IMR-90 (cell line): ENCODE data around the gene WASL. TPM values are rescaled to one million over a fixed set of nuclear protein-coding genes. Genes with fewer than 3 reads are reported as not detected.

Experiments used
- ATAC-seq: fragments of 200-7000 bp; cut with Tn5 transposase; 2 replicates; pipeline ENCODE4 v1.9.1; 2020; ENCODE audit warnings: low read depth, mild to moderate bottlenecking, moderate library complexity
- BruUV-seq: library from RNA; stranded (reverse); fragments of 400-500 nt; replicated peaks from 2 replicates; lab custom pipeline; 2021; lab: Mats Ljungman, UMichigan
- CTCF ChIA-PET: fragments of 300-600 bp; formaldehyde crosslinking; extraction: SDS; loops from one replicate; lab custom pipeline; 2021; ENCODE audit warnings: antibody characterized with exemption; lab: Yijun Ruan, JAX
- POLR2A ChIA-PET: fragments of 300-600 bp; sonication (Branson Sonifier 250); formaldehyde crosslinking; loops from one replicate; lab custom pipeline; 2022; ENCODE audit warnings: antibody characterized with exemption; ENCODE audit not compliant: unreplicated experiment; lab: Charles Lee
- DNase-seq: peaks from one replicate; pipeline ENCODE4 v3.0.0; 2013
- H2AFZ ChIP-seq: replicated peaks from 2 replicates; pipeline ENCODE3; 2013; ENCODE audit warnings: low read length, mild to moderate bottlenecking; ENCODE audit not compliant: poor library complexity
- H2AK5ac ChIP-seq: 2 replicates; pipeline ENCODE4 v1.6.1; 2013; ENCODE audit warnings: low read depth, low read length, inconsistent platforms
- H2AK9ac ChIP-seq: replicated peaks from 2 replicates; pipeline ENCODE3; 2013; ENCODE audit warnings: mild to moderate bottlenecking, low read depth, low read length, moderate library complexity; ENCODE audit not compliant: poor library complexity
- H2BK120ac ChIP-seq: 2 replicates; pipeline ENCODE4 v1.6.1; 2013; ENCODE audit warnings: low read depth, low read length, inconsistent platforms
- H2BK15ac ChIP-seq: 3 replicates; pipeline ENCODE4 v1.6.1; 2013; ENCODE audit warnings: low read depth, low read length, inconsistent platforms
- H2BK20ac ChIP-seq: 2 replicates; pipeline ENCODE4 v1.6.1; 2013; ENCODE audit warnings: low read depth, mild to moderate bottlenecking, inconsistent platforms, low read length, moderate library complexity
- H2BK5ac ChIP-seq: 2 replicates; pipeline ENCODE4 v1.6.1; 2013; ENCODE audit warnings: mild to moderate bottlenecking, low read depth, low read length, inconsistent platforms; ENCODE audit not compliant: poor library complexity, severe bottlenecking
- H3K14ac ChIP-seq: replicated peaks from 2 replicates; pipeline ENCODE4 v1.6.1; 2013; ENCODE audit warnings: low read depth, low read length, inconsistent platforms
- H3K18ac ChIP-seq: 2 replicates; pipeline ENCODE4 v1.6.1; 2013; ENCODE audit warnings: low read depth, low read length, control low read depth
- H3K23ac ChIP-seq: 2 replicates; pipeline ENCODE4 v1.6.1; 2013; ENCODE audit warnings: low read depth, low read length, inconsistent platforms
- H3K27ac ChIP-seq: 2 replicates; pipeline ENCODE4 v1.5.1; 2013; ENCODE audit warnings: mild to moderate bottlenecking, control low read depth, low read length; ENCODE audit not compliant: insufficient read depth
- H3K27me3 ChIP-seq: 2 replicates; pipeline ENCODE4 v1.6.1; 2013; ENCODE audit warnings: low read length; ENCODE audit not compliant: control insufficient read depth, insufficient read depth
- H3K36me3 ChIP-seq: 2 replicates; pipeline ENCODE4 v1.6.1; 2013; ENCODE audit warnings: low read length, mixed read lengths; ENCODE audit not compliant: control insufficient read depth, insufficient read depth
- H3K4ac ChIP-seq: 2 replicates; pipeline ENCODE4 v1.6.1; 2013; ENCODE audit warnings: low read depth, low read length, inconsistent platforms
- H3K4me1 ChIP-seq: 2 replicates; pipeline ENCODE4 v1.6.1; 2013; ENCODE audit warnings: low read length, mixed read lengths; ENCODE audit not compliant: control insufficient read depth, insufficient read depth
- H3K4me2 ChIP-seq: 2 replicates; pipeline ENCODE4 v1.6.1; 2013; ENCODE audit warnings: low read depth, mild to moderate bottlenecking, control low read depth, low read length, moderate library complexity
- H3K4me3 ChIP-seq: 2 replicates; pipeline ENCODE4 v1.5.1; 2013; ENCODE audit warnings: low read depth, mild to moderate bottlenecking, control low read depth, low read length, moderate library complexity; ENCODE audit not compliant: insufficient read depth
- H3K56ac ChIP-seq: 2 replicates; pipeline ENCODE4 v1.6.1; 2013; ENCODE audit warnings: low read length, inconsistent platforms; ENCODE audit not compliant: insufficient read depth; ENCODE audit errors: extremely low read depth
- H3K79me1 ChIP-seq, 2 experiments: 2 replicates each; pipeline ENCODE4 v1.6.1; 2013; ENCODE audit warnings: low read length in 2 of 2, inconsistent platforms in 1 of 2, low read depth in 1 of 2
- H3K9ac ChIP-seq: 2 replicates; pipeline ENCODE4 v1.6.1; 2013; ENCODE audit warnings: low read depth, low read length, control low read depth
- H3K9me1 ChIP-seq: 2 replicates; pipeline ENCODE4 v1.6.1; 2013; ENCODE audit warnings: low read length, inconsistent platforms; ENCODE audit not compliant: insufficient read depth
- H3K9me3 ChIP-seq: 2 replicates; pipeline ENCODE4 v1.6.1; 2013; ENCODE audit warnings: low read length; ENCODE audit not compliant: control insufficient read depth, insufficient read depth
- H4K20me1 ChIP-seq: 2 replicates; pipeline ENCODE4 v1.6.1; 2013; ENCODE audit warnings: low read length, inconsistent platforms; ENCODE audit not compliant: insufficient read depth
- H4K5ac ChIP-seq: 2 replicates; pipeline ENCODE4 v1.6.1; 2013; ENCODE audit warnings: mild to moderate bottlenecking, low read depth, low read length, control low read depth
- H4K8ac ChIP-seq, 2 experiments: 2 replicates each; pipeline ENCODE4 v1.6.1; 2013; ENCODE audit warnings: low read depth in 2 of 2, low read length in 2 of 2, control low read depth in 1 of 2, inconsistent platforms in 1 of 2
- H4K91ac ChIP-seq: 2 replicates; pipeline ENCODE4 v1.6.1; 2013; ENCODE audit warnings: low read depth, low read length, inconsistent platforms; ENCODE audit not compliant: insufficient read depth
- BHLHE40 ChIP-seq: fragments of 150-350 bp; IDR thresholded peaks from 2 replicates; pipeline ENCODE4 v1.6.1; 2016; ENCODE audit warnings: mild to moderate bottlenecking, low read depth, low read length
- CHD1 ChIP-seq: IDR thresholded peaks from 2 replicates; pipeline ENCODE4 v1.6.1; 2012; ENCODE audit warnings: low read depth, low read length, improper control_type of control experiment
- MXI1 ChIP-seq: IDR thresholded peaks from 2 replicates; pipeline ENCODE4 v1.6.1; 2012; ENCODE audit warnings: low read depth, mild to moderate bottlenecking, low read length, moderate library complexity, borderline replicate concordance
- RFX5 ChIP-seq: IDR thresholded peaks from 2 replicates; pipeline ENCODE4 v1.8.0; 2012; ENCODE audit warnings: low read depth, mild to moderate bottlenecking, low read length, moderate library complexity
- WGBS, 2 experiments: methylation state at CpG; one replicate each; pipeline versions ENCODE4 v1.1.5 to v1.1.7; 2013; ENCODE audit warnings: missing lambda C conversion rate in 2 of 2; ENCODE audit not compliant: insufficient read length in 1 of 2; ENCODE audit errors: extremely low coverage in 2 of 2; 5-methylcytosine and 5-hydroxymethylcytosine counted together
- dilution Hi-C: fragments of 300-500 bp; cut with HindIII; formaldehyde crosslinking; loops from one replicate; pipeline ENCODE4 v1.14.3; 2018; ENCODE audit warnings: low sequenced_read_pairs; ENCODE audit not compliant: unreplicated experiment
- in situ Hi-C: fragments of 300-500 bp; cut with MboI; formaldehyde crosslinking; loops from 3 replicates; pipeline ENCODE4 v1.14.3; 2019; ENCODE audit warnings: low sequenced_read_pairs, inconsistent platforms, mixed read lengths
- intact Hi-C: fragments of 100-400 bp; cut with micrococcal nuclease; formaldehyde crosslinking; loops from 2 replicates; pipeline ENCODE4 v1.10.0; 2022
- polyA plus RNA-seq, 3 experiments: library from polyadenylated mRNA; depleted of rRNA; stranded (reverse); fragments of >200 nt; gene quantifications; 2 replicates each; pipeline ENCODE4 v1.2.3, GENCODE V29; 2012; ENCODE audit warnings: low replicate concordance in 1 of 3
- total RNA-seq: library from RNA; depleted of rRNA; stranded (reverse); fragments of >200 nt; gene quantifications from 2 replicates; pipeline ENCODE4 v1.2.3, GENCODE V29; 2012

Gene WASL
- total and polyA plus RNA-seq, 2 of the 4 experiments (the other 2 are of a cell fraction) = 2.3 to 7.9 TPM

DNA sequence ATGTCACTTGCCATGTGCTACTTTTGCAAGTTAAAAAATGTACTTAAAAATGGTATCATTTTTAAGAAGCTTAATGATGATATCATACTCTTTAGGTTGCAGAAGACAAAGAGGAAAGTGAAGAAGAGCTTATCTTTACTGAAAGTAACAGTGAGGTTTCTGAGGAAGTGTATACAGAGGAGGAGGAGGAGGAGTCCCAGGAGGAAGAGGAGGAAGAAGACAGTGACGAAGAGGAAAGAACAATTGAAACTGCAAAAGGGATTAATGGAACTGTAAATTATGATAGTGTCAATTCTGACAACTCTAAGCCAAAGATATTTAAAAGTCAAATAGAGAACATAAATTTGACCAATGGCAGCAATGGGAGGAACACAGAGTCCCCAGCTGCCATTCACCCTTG lies 87.0 kb downstream of the WASL start:
- ATAC-seq (no peak), DNase-seq (no peak)
- Histone ChIP-seq H3K23ac (no peak overlapping the region), H3K56ac (no peak overlapping the region), H3K9me1 (no peaks in the 10 kb centered on the region), H2BK5ac (no peak overlapping the region), H3K36me3 (no peaks in the 10 kb centered on the region), H2AK9ac (no peak overlapping the region), H2BK15ac (no peak overlapping the region), H3K4ac (no peak overlapping the region), H3K18ac (no peak overlapping the region), H3K4me2 (no peak overlapping the region), H4K20me1 (no peaks in the 10 kb centered on the region), H4K8ac (no peak overlapping the region), H3K9ac (no peak overlapping the region), H3K4me3 (no peak overlapping the region), H2AFZ (no peak overlapping the region), H2BK120ac (no peak overlapping the region), H4K91ac (no peak overlapping the region), H3K9me3 (no peaks in the 10 kb centered on the region), H2BK20ac (no peak overlapping the region), H4K5ac (no peak overlapping the region), H3K14ac (no peak overlapping the region), H3K79me1 (no peaks in the 10 kb centered on the region), H3K4me1 (no peaks in the 10 kb centered on the region), H3K27ac (no peak overlapping the region), H2AK5ac (no peak overlapping the region), H3K27me3 (peaks cover 4% of the 10 kb centered on the region)
- WGBS, 2 experiments = no CpG with 5 or more reads among the region's 1 CpG
- ChIA-PET CTCF (interaction anchor here (0.5 kb wide), 1 partner anchor 228 kb away, joined by 3 read pairs; no protein-coding TSS in a partner anchor), POLR2A (no interaction called here)
- dilution Hi-C loops = no loop called here
- in situ Hi-C loops = no loop called here
- no TSS peak for BruUV-seq
- intact Hi-C loops = no loop called here
- no peak for TF ChIP-seq RFX5
- no peak for TF ChIP-seq MXI1
- no peak for TF ChIP-seq BHLHE40
- TF ChIP-seq CHD1 = no peak
